Erythroblast (primary cell): ENCODE results near the gene PARD3.

Experiments used
- GATA1 ChIP-seq: IDR thresholded peaks from 2 replicates; pipeline ENCODE4 v1.6.1; 2011; ENCODE audit warnings: low read depth, mild to moderate bottlenecking, control low read depth, low read length, moderate library complexity
- POLR2A ChIP-seq: IDR thresholded peaks from 2 replicates; pipeline ENCODE4 v1.6.1; 2011; ENCODE audit warnings: mild to moderate bottlenecking, low read length

DNA sequence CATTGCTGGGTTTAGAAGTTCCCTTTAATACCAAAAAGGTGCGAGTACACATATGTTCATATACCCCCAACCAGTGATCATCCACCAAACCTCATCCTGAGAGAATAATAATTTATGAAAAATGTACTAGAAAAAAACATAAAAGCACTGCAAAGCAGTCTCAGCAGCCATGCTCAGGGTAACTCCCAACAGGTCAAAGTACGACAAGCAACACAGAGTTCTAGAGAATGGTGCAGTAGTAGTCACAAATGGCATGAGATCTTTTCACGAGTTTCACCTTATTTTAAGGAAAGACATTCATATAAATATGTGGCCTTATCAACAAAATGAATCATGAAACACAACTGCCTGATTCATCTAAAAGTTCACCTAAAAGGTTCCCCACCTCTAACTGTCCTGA lies 338.5 kb downstream of the PARD3 start:
- no peak for TF ChIP-seq POLR2A
- no peak for TF ChIP-seq GATA1
